Measurements from ENCODE around the gene CGREF1.

DNA sequence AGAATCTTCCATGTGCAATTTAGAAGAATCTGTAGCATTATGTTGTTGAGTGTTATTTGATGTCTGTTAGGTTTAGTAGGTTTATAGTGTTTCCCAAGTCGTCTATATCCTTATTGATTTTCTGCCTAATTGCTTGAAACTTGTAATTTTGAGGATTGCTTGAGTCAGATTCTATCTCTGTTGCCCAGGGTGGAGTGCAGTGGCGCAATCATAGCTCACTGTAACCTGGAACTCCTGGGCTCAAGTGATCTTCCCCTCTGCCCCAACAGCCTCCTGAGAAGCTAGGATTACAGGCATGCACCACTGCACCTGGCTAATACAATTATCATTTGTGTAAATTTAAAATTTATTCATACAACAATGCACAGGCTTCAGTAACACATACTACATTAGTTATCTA lies 26.8 kb upstream of the CGREF1 start:
- TF ChIP-seq, protein P1, sequence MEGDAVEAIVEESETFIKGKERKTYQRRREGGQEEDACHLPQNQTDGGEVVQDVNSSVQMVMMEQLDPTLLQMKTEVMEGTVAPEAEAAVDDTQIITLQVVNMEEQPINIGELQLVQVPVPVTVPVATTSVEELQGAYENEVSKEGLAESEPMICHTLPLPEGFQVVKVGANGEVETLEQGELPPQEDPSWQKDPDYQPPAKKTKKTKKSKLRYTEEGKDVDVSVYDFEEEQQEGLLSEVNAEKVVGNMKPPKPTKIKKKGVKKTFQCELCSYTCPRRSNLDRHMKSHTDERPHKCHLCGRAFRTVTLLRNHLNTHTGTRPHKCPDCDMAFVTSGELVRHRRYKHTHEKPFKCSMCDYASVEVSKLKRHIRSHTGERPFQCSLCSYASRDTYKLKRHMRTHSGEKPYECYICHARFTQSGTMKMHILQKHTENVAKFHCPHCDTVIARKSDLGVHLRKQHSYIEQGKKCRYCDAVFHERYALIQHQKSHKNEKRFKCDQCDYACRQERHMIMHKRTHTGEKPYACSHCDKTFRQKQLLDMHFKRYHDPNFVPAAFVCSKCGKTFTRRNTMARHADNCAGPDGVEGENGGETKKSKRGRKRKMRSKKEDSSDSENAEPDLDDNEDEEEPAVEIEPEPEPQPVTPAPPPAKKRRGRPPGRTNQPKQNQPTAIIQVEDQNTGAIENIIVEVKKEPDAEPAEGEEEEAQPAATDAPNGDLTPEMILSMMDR (IDR thresholded peaks at IDR 0.05), result no peak
- no peak for TF ChIP-seq POLR2A (IDR thresholded peaks at IDR 0.05)

Measured in uterus (tissue), 2 donors.